Head of caudate nucleus (tissue), 42 donors: ENCODE results near the gene CDH5.
A peak's percentile ranks its signal among the peaks of the same experiment; 100 is the strongest.

Experiments used
- DNase-seq, 42 donors: peaks; one replicate each; pipeline versions ENCODE4 v3.0.0 to v3.0.0-alpha.2; 2020 to 2021; ENCODE audit warnings: mixed read lengths in 7 of 42
- intact Hi-C: fragments of 100-400 bp; cut with DNase I; formaldehyde crosslinking; loops from one replicate; pipeline ENCODE4 v1.15.0; 2022

Gene CDH5

DNA sequence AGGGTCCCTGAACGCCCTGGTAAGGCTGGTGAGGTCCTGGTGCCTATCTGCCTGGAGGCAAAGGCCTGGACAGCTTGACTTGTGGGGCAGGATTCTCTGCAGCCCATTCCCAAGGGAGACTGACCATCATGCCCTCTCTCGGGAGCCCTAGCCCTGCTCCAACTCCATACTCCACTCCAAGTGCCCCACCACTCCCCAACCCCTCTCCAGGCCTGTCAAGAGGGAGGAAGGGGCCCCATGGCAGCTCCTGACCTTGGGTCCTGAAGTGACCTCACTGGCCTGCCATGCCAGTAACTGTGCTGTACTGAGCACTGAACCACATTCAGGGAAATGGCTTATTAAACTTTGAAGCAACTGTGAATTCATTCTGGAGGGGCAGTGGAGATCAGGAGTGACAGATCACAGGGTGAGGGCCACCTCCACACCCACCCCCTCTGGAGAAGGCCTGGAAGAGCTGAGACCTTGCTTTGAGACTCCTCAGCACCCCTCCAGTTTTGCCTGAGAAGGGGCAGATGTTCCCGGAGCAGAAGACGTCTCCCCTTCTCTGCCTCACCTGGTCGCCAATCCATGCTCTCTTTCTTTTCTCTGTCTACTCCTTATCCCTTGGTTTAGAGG lies 37.1 kb downstream of the CDH5 start:
- DNase-seq: no peak
- intact Hi-C loops: no loop called here

DNA sequence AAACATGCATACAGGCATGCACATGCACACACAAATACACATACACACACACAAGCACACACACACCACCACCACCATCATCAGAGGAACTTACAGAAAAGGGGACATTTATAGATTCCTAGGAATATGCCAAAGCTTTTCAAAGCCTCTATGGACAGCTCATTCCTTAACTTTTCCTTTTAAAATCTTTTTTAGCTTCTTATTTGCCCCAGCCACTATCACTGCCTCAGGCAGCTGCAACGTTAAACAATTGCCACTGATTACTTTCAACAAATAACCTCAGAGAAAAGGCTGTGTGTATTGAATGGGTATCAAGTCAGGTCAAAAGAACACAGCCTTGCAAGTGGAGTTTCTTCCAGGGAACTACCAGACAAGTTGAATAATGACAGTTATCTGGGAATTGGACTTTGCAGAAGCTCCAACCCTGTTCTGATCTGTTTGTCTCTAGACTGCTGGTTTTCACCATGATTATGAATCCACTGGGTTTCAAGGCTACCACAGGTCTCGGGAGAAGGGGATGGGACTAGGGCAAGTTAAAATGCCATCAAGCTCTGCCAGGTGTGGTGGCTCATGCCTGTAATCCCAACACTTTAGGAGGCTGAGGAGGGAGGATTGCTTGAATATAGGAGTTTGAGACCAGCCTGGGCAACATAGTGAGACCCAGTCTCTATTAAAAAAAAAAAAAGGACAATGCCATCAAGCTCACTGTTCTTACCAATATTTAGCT lies 38.7 kb downstream of the CDH5 start:
- intact Hi-C loops: loop anchor here (5.0 kb wide), 2 partner anchors 197 to 462 kb away; partner anchors contain the start of gene CMTM3
- DNase-seq: no peak

GRCh38 chr16:66406534-66407221 lies 40.2 kb downstream of the CDH5 start:
- DNase-seq: peak; percentile 78 to 97 (median 90)
- intact Hi-C loops: loop anchor here (2.0 to 5.0 kb wide), 3 partner anchors 78 to 461 kb away; partner anchors contain the start of gene CMTM3

- DNase-seq: peak in 5 of 42 donors; percentile 15 to 39 (median 18)
- intact Hi-C loops: loop anchor here (5.0 kb wide), 2 partner anchors 194 to 459 kb away; partner anchors contain the start of gene CMTM3
These were observed 41.9 kb downstream of the CDH5 start for GRCh38 chr16:66408163-66409048.

GRCh38 chr16:66409156-66409555 lies 42.7 kb downstream of the CDH5 start:
- no peak for DNase-seq
- intact Hi-C loops: loop anchor here (5.0 kb wide), 2 partner anchors 193 to 458 kb away; partner anchors contain the start of gene CMTM3

DNA sequence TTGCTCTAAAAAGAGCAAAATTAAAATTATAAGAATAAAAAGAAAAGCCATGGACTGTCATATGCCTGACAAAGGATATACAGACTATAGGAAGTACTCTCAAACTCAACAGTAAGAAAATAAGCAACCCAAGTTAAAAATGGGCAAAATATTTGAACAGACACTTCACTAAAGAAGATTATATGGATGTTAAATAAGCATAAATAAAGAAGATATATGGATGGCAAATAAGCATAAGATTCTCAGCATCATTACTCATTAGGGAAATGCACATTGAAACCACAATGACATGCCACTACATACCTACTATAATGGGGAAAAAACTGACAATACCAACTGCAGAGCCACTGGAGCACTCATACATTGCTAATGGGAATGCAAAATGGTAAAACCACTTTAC lies 45.7 kb downstream of the CDH5 start:
- intact Hi-C loops: no loop called here
- DNase-seq: peak in 1 of 42 donors; percentile 2

DNA sequence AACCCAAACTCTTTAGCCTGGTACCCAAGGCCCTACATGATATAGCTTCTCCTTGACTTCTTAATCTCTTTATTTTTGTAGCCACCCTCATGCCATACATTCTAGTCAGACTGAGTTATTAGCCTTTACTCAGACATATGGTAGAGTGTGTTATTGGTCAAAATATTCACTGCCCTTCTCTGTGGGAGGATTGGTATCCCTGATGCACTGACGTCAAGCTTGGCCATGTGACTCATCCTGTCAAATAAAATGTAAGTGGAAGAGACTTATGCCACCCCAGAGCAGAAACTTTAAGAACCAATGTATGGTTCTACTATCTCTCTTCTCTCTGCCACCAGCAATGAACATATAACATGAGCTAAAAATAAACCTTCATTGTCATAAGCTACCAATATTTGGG lies 48.4 kb downstream of the CDH5 start:
- DNase-seq: no peak
- intact Hi-C loops: no loop called here

- intact Hi-C loops: no loop called here
- DNase-seq: peak in 2 of 42 donors; percentile 1 to 21
These were observed 49.6 kb downstream of the CDH5 start for GRCh38 chr16:66416136-66416535.

DNA sequence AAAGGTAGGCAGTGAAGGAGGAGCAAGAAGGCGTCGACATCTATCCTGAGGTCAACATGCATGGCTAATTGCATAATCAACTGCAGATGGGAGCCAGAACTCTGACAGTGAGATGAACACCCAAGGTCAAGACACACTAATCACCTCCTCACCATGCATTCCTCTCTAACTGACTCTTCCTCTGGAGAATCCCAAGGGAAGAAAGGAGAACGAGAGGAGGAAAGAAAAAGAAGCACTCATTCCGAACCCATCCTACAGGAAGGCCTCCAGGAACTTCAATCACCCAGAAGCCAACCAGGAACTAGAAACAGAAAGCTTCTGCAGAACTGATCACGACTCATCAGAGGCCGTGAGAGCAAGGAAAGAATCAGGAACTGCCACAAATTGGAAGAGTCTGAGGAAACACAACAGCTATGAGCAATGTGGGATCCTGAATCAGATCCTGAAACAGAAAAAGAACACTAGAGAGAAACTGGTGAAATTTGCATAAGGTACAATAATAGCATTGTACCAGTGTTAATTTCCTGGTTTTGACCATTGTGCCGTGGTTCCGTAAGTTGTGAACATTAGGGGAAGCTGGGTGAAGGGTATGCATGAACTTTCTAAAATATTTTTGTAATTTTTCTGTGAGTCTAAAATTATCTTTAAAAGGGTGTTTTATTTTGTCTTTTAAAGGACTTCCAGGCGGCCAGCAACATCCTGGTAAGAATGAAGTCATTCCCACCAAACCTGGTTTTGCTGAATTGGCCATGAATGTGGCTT lies 50.6 kb downstream of the CDH5 start:
- intact Hi-C loops: no loop called here
- peak in 2 of 42 donors; percentile 13 to 17 for DNase-seq

- peak in 3 of 42 donors; percentile 18 to 22 (median 20) for DNase-seq
- intact Hi-C loops: no loop called here
These were observed 51.9 kb downstream of the CDH5 start for GRCh38 chr16:66418165-66418962.

DNA sequence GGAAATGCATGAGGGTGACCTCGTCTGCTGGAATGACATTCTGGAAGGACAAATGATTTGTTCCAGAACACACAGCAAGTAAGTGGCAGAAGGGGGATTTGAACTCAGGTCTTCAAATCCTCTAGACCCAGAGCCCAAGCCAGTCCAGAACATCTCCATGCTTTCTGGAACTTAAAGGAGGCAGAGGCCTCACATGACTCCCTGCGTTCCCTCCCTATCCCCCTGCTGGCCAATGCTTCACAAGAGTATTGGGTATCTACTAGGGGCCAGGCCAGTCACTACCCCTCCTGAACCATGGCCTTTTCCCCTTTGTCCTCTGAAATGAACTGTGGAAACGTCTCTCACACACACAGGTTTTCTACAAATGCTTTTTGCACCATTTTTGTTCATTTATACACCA lies 53.0 kb downstream of the CDH5 start:
- peak in 1 of 42 donors; percentile 6 for DNase-seq

GRCh38 chr16:66420396-66420795 lies 53.9 kb downstream of the CDH5 start:
- intact Hi-C loops: no loop called here
- no peak for DNase-seq

More for the DNA sequence above, 53.0 kb downstream of the CDH5 start:
- intact Hi-C loops: no loop called here

DNA sequence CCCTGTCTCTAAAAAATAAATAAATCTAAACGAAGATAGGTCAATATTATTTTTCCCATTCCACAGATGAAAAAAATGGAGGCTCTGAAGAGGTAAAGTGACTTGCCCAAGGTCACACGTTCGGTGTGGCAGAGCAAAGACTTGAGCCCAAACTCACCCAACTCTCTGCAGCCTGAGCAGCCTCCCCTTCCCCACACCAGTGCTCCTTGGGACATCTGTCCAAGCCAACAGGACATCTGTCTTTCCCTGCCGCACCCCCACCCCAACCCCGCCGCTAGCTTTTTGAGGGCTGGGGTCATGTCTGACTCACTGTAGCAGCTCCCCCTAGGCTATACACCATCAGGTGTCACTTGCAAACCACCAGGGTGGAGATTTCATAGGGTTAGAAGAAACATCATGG lies 55.4 kb downstream of the CDH5 start:
- intact Hi-C loops: no loop called here
- DNase-seq: peak in 1 of 42 donors; percentile 10

GRCh38 chr16:66422366-66422765 lies 55.9 kb downstream of the CDH5 start:
- intact Hi-C loops: no loop called here
- peak in 2 of 42 donors; percentile 3 to 9 for DNase-seq

DNA sequence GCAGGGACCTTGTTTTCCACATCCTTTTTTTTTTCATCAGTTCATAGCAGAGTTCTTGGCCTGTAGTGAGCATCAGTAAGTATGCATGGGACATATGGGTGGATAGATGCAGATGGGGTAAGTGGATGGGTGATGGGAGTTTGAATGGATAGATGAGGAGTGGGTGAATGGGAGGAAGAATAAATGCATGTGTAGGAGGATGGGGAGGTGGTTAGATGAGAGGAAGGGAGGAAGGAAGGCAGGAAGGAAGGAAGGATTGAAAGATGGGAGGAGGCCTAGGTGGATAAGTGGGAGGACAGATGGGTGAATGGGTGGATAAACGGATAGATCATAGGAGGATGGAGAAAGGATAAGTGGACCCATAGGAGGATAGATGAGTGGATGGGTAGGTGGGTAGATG lies 56.7 kb downstream of the CDH5 start:
- no peak for DNase-seq
- intact Hi-C loops: no loop called here

GRCh38 chr16:66425651-66426050 lies 59.2 kb downstream of the CDH5 start:
- intact Hi-C loops: no loop called here
- DNase-seq: peak in 1 of 42 donors; percentile 10
